Effector CD8-positive, alpha-beta T cell (primary cell): ENCODE data around the gene BEND6.

ENCODE experiments used
- DNase-seq: peaks from one replicate; lab custom pipeline; 2025; lab: John Stamatoyannopoulos, UW
- total RNA-seq, 4 experiments: gene quantifications; one replicate each; lab custom pipeline; 2026; lab: John Stamatoyannopoulos, UW

Gene BEND6, protein sequence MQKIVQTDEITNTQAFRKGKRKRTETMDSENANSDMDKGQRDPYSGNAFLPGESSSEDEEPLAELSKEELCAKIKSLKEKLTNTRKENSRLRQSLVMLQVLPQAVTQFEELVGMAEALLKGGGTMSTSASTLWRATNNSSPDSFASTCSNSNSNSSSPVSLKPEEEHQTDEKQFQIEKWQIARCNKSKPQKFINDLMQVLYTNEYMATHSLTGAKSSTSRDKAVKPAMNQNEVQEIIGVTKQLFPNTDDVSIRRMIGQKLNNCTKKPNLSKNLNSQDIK
- 0 to 0.18 (median 0) reads per million in 4 experiments for total RNA-seq

DNA sequence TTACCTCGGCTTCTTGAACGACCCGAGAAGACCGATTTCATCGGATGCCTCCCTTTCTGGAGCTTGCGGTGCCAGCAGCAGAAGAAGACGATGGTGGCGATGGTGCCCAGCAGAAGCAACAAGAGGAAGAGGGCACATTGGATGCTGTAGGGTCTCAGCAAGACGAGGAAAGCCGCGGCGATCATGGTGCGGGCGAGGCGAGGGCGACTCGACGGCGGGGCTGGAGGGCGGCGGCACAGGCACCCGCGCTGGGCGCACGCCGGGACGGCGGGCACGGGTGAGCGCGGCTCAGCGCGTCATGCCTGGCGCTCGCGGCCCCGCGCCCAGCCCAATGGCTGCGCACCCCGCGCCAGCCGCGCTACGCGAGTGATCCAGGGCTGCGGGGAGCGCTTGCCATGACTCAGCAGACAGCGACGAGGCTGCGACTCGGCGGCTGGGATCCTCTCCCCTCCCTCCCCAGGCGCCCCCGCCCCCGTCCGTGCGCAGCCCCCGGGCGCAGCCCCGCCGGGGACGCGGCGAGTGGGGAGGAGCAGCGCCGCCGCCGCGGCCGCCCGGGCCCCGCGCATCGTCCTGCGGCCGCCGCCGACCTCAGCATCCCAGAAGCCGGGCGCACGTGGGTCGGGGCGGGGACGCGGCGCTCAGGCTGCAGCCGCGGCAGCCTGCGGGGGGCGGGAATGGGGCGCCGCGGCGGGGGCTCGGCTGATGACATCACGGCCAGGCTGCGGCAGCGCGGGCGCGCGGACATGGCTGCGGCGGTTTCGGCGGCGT, at the start of gene BEND6:
BEND6 (plus strand) TSS at position 705 of the 768 bp plus-strand sequence. CDS start 26,704 bp downstream, outside the sequence.
- DNase-seq = no peak

DNA sequence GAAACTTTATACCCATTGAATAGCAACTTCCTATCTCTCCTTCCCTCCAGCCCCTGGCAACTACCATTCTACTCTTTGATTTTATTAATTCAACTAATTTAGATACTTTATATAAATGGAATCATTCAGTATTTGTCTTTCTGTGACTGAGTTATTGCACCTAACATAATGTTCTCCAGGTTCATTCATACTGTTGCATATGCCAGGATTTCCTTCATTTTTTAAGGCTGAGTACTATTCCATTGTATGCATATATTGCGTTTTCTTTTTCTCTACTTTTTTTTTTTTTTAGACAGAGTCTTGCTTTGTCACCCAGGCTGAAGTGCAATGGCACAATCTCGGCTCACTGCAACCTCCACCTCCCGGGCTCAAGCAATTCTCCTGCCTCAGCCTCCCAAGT, 49.5 kb upstream of the BEND6 start:
- DNase-seq = no peak

DNA sequence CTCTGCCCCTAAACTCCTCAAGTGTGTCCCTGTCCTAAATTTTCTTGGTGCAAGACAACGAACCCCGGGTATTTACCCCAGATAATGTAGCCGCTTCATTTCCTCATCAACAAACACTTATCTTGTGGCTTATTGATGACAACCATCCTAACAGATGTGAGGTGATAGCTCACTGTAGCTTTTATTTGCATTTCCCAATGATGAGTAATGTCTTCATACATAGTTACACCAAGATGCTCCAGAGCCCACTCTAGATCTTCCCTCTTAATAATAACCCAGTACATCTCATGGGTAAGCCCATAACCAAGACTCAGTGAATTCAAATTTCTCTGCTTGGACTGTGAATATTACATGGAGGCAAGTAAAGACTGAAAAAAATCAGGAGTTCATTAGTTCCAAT, 48.2 kb upstream of the BEND6 start:
- DNase-seq = no peak

DNA sequence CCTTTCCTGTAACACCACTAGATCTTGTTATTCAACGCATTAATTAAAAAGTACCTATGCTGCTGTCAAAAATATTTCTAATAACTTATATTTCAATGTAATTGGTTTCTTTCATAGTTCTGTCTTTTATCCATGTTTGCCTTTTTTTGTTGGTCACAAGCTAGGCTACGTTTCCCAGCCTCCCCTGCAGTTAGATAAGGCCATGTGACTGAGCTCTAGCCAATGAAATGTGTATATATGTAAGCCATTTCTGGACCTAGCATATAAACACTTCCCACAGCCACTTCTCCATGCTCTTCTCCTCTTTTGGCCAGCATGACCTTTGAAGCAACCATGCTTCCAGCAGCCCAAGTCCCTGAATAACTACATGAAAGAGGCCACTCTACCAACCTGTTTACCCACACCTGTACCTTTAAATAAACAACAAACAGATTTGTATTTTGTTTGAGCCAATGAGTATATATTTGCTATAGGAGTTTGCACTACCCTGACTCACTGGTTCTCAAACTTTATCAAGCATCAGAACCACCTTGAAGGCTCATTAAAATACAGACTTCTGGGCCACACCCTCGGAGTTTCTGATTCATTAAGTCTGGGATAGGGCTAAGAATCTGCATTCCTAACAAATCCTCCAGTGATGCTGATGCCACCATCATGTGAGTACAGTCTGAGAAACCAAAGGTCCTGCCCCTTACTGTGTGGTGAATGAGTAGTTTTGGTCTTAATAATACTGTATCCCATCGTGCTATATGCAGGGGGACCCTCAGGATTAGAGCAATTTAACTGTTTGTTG, 45.6 kb upstream of the BEND6 start:
- DNase-seq = no peak

DNA sequence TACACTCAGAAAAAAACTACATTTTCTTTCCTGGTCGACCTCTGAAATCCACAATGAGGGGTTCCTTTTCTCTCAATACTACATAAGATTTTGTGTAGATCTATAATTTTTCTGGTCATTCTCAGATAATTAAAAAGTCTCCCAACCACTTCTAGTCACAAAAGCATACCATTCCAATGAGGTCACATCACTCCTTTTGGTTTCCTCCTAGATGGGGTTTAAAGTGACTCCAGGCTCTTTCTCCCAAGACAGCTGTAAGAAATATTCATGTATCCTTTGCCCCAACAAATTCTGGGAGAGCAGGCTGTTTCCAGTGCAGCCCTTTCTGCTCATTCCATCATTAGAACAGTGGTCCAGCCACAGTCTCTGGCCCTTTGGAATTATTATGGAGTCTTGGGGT, 43.1 kb upstream of the BEND6 start:
- DNase-seq = no peak

DNA sequence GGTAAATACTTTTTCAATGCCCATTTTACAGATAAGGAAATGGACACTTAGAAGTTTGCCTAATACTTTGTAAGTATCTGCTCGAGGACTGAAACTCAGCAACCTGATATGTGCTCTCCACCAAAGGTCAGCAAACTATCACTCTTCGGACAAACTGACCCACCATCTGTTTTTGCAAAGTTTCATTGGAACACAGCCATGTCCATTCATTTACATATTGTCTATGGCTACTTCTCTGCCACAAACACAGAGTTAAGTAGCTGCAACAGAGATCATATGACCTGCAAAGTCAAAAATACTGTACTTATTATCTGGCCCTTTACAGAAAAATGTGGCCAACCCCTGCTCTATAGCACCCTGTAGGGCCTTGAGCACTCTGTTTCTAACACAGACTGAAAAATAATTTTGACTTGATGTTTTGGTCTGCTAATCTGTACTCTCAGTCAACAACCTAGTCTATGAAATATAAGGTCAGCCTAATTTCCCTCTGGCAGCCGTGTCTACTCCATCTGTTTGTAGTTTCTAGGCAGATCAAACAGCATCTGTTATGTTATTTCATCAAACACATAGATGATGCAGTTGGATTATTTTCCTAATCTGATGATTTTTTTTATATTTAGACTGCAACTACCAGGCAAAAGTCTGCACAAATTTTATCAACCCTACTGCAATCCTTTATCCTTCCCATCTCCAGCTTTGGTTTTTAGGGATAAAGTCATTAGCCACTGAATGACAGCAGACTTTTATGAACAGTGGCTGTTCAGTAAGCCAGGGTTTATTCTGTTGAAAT, 41.4 kb upstream of the BEND6 start:
- no peak for DNase-seq

DNA sequence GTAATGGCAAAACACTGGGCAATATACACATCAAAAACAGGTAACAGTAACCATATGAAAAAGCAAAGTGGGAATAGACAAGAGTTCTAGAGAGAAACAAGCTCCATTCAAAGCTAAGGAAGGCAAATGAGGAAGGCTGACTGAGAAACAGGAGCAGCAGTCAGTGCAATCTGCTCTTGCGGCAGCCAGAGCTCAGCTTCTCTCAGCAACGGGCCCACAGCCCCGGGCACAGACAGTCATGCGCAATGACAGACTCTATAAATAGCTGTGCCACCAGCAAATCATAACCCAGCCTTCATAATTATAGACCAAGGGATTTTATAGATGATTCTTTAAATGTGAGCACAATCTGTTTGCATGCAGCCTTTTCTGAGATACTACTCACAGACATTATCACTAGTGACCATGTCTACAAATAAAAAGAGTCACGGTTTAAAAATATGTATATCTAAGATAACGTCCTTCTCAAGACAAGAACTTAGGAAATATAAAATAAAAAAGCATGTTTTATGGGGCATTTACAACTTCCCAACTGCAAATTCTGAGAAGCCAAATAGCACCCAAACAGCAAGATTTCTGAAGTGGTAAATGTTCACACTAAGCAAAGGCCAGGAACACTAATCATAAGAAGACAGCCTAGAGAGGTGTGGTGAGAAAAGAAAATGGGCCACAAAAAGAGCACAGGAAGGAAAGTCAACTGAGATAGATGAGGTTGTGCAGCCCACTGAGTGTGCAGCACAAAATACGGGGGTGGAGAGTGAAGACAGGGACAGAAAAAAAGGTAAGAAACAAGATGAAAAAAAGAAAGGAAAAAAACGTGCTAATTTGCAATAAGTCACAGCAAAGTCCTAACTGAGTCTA, 39.9 kb upstream of the BEND6 start:
- DNase-seq = no peak

DNA sequence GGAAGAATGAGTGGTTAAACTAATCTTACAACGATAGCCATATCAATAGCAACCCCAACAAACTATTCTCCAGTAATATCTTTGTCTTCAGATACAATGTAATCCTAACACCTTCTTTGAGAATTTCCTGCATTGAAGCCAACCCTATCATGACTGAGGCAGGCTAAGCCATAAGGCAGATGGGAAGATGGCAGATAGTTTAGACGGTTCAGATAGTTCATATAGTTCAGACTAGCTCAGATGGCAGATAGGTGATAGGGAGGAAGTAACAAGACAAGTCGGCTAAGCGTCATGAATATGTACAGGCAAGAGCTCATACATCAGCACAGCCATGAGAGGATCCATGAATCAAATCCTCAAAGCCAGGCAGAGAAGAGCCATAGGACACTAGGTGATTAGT, 39.1 kb upstream of the BEND6 start:
- DNase-seq = no peak

DNA sequence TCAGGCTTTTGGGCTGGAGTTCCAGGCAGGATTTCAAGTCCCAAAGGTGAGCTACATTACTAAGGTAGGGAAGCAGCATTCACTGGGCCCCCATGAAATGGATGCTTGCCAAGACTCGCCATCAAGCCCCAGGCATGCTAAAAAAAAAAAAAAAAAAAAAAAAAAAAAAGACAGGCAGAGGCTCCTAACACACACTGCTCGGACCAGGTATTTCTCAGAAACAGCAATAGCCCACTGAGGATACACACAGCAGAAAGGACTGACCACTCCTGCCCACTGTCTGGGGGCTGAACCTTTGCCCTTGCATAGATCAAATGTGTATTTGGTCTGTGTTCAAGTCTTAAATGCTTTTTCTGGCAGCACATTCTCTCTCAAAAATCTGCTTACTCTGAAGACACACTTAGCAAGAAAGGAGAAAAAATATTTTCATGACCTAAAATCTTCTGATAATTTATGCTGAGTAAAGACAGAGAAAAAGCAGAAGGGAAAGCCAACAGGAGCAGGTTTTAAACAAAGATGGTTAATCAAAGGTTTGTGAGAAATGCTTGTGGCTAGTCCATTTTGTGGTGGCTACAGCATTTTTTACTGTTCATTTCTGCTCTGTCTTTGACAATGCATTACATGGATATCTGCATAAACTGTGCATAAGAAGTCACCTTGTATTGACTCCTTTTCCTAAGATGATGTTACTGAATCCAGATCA, 37.9 kb upstream of the BEND6 start:
- DNase-seq = no peak

DNA sequence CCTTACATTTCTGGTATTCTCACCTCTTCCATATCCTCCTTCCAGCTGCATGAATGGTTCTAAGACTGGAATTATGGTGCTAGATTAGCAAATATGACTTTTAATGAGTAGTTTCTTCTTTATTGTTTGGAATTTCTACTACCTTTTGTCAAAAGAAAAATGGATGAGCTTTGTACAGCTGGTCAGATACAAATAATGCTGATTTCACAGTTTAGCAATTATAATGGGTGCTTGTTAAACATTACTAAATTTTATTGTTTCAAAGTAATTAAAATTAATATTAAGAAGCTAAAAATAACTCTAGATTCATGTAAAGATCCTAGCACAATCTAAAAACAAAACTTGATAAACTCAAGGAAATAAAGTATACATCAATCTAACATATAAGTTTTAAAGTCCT, 32.3 kb upstream of the BEND6 start:
- no peak for DNase-seq

DNA sequence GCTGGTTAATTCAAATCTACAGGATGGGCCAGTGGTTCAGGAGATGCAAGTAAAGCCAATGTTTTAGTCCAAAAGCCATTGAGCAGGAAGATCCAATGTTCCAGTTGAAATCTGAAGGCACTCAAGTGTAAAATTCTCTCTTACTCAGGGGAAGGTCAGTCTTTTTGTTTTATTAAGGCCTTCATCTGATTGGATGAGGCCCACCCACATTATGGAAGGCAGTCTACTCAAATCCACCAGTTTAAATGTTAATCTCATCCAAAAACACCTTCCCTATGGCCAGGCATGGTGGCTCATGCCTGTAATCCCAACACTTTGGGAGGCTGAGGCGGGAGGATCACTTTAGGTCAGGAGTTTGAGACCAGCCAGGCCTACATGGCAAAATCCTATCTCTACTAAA, 31.3 kb upstream of the BEND6 start:
- DNase-seq = no peak

DNA sequence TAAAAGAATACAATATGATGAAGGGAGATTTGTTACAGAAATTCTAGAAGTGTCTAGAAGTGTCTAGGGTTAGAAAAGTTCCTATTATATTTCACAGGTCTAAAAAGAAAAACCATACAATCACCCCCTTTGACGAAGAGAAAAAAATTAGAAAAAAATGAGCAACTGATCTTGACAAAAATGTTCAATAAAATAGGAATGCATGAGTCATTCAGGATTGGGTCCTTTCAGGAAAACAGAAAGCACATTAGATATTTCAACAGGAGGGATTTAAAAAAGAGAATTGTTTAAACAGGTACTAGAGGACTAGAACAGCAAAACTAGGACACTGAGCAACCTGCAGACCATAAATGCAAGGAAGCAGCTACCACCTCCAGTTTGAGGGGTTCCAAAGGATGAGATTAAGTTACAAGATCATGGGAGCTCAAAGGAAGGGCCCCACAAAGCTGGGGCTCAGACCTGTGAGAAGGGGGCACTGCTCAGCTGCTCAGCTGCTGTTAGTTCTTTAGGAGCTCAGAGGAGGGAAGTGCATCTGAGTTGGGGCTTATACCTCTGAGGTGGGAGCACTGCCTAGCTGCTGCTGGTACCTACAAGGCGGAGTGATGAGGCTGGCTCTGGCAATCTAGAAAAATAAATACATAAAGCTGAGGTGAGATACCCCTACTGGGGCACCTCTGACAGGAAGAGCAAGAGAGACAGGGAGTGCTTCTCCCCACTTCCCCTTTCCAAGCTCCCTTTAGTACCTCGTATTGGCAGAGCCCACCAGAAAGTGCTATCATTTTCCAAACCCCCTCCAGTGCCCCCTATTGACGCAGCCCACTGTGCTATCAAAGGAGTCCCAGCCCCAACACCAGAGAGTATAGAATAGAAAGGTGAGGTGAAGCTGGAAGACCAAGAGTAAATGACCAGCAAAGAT, 27.1 kb upstream of the BEND6 start:
- no peak for DNase-seq

DNA sequence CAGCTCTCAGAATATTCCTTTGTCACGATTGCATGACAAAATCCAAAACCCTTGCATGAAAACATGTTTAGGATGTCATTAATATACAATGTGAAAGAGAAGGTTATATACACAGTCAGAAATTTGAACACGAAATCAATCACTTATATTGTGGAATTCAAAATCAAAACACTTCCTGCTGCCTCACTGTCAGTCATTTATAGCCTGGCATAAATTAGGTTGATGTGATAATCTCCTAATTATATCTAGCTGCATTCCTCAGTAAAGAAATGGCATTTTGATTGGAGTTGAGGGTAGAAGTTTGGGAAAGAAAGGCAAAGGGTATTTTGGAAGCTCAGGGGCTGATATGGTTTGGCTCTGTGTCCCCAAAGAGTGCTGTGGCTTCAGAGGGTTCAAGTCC, 24.1 kb upstream of the BEND6 start:
- no peak for DNase-seq

DNA sequence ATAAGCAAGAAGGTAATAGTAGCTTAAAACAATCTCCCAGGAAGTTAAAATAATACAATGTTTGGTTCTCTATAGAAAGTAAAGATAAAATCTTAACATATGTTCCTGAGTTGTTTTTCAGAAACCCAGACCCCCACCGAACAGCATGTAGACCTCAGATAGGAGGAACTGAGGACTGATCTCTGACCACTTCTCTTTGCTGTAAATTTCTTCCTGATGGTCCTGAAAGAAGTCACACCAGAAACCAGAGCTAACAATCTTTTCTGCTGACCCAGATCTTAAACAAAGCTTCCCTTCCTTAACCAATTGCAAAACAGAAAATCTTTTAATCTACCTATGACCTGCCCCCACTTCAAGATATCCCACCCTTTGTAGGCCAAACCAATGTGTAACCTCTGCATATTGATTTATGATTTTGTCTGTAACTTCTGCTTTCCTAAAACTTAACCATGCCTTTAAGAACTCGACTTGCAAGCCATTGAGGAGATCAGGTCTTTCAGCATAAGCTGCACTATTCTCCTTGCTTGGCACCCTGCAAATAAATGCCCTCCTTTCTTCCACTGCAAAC, 21.9 kb upstream of the BEND6 start:
- no peak for DNase-seq

DNA sequence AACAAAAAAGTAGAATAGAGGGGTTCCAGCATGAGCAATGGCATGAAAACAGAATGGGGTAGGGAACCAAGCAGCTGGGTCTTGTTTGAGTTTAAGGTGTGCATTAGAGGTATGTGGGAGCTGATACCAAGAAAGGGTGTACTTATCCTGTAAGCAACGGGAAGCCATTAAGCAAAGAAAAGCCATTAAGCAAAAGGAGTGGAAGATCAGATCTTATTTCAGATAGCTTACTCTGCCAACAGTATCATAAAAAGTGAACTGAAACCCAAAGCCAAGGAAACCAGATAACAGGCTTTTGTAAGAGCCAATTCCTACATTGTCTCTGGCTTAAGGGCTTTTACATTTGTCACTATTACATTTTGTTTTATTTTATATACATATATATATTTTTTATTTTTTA, 21.3 kb upstream of the BEND6 start:
- DNase-seq = no peak

DNA sequence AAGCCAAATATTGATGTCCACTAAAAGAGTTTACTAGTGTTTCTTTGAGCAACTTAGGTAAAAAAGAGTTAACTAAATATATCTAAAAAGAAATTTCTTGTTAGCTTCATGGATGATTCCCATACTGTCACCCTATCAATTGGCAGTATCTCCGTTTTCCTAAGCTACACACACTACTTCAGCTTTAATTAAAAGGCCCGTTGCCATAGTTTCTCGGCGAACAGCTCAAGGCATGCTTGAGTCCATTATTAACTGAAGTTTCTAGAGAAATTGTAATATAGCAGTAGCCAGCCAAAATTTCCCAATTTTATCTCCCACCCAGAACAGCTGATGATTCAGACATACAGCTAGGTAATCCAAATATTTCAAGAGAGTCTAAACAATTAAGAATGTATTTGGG, 20.0 kb upstream of the BEND6 start:
- DNase-seq = no peak

DNA sequence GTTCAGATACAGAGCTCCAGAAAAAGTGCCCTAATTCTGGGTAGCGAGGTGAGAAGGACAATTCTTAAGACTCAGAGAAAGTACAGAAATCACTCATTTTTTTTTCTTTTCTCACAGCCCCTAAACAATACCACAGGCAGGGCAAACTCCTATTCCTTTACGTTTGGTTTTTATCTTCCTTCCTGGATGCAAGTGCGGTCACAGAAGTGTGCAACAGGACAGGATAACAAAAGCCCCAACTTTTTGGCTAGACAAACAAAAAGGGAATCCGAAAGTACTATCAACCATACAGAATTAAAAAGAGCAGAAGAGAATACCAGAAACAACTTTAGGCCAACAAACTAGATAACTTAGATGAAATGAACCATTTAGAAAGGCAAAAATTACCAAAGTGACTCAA, 18.4 kb upstream of the BEND6 start:
- DNase-seq = no peak

DNA sequence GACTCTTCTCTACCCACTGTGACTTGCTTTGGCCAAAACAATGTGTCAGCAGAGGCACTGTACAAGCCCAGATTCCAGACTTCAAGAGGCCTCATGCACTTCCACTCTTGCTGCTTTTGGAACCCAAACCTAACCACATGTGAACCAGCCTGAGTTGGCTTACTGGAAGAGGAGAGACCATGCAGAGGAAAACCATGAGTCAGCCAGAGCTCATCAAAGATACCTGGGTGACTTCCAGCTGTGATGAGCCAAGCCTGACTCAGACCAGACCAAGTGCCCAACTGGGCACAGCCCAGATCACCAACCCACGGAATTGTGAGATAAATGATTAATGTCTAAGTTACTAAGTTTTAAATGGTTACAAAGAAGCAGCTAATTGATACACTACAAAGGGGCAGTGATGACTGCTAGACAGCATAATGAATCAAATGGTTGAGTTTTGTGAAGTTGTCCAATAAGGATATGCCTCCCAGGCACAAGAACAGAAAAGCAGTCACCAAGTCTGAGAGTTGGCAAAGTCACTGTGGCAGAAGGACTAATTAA, 16.2 kb upstream of the BEND6 start:
- DNase-seq = no peak

DNA sequence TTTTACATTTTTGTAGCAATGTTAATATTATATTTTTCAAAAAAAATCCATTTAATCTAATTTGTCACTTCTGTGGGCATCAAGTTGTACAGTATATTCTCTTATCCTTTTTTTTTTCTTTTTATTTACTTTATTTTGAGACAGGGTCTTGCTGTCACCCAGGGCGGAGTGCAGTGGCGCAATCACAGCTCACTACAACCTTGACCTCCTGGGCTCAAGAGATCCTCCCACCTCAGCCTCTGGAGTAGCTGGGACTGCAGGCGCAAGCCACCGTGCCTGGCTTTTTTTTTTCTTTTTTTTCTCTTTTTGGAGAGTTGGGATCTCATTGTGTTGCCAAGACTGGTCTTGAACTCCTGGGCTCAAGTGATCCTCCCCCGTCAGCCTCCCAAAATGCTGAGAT, 14.4 kb upstream of the BEND6 start:
- no peak for DNase-seq
